ENCODE measurements around the gene SEC16A. TPM values are rescaled to one million over a fixed set of nuclear protein-coding genes. Genes with fewer than 3 reads are reported as not detected.

The SEC16A gene
- total and polyA plus RNA-seq, 8 donors: 14.6 to 105 (median 45.4) TPM

DNA sequence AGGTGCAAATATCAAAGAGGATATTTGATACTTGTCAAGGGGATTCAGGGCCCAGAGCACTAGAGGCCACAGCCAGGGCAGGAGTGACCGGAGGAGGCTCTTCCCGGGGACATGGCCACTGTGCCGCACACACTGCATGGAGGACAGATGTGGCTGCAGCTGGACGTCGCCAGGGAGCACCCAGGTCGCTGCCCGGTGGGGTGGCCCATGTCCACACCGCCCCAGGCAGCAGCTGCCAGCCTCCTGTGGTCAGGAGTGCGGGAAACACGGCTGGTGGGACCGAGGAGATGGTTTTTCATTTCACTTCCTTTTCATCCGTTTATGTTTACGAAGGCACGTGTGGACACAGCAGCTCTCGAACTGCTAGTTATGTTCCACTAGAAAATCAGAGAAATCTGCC lies 15.1 kb downstream of the SEC16A start:
- intact Hi-C loops (cut with DNase I; ENCODE audit: low total_unique reads): no loop called here
- Histone ChIP-seq H3K4me3 (no peak overlapping the region), H3K36me3 (peaks cover 87 to 100% (median 100%) of the 10 kb centered on the region in 4 donors), H3K27ac (no peak overlapping the region), H3K4me1 (peaks cover 18 to 33% (median 22%) of the 10 kb centered on the region in 4 donors), H3K9me3 (no peaks in the 10 kb centered on the region), H3K27me3 (no peaks in the 10 kb centered on the region)
- DNase-seq: no peak
- TF ChIP-seq POLR2A (IDR thresholded peaks at IDR 0.05) (no peak), EP300 (IDR thresholded peaks at IDR 0.05) (no peak), POLR2AphosphoS5 (IDR thresholded peaks at IDR 0.05) (no peak)
- TF ChIP-seq, protein P1, sequence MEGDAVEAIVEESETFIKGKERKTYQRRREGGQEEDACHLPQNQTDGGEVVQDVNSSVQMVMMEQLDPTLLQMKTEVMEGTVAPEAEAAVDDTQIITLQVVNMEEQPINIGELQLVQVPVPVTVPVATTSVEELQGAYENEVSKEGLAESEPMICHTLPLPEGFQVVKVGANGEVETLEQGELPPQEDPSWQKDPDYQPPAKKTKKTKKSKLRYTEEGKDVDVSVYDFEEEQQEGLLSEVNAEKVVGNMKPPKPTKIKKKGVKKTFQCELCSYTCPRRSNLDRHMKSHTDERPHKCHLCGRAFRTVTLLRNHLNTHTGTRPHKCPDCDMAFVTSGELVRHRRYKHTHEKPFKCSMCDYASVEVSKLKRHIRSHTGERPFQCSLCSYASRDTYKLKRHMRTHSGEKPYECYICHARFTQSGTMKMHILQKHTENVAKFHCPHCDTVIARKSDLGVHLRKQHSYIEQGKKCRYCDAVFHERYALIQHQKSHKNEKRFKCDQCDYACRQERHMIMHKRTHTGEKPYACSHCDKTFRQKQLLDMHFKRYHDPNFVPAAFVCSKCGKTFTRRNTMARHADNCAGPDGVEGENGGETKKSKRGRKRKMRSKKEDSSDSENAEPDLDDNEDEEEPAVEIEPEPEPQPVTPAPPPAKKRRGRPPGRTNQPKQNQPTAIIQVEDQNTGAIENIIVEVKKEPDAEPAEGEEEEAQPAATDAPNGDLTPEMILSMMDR (IDR thresholded peaks at IDR 0.05): no peak
- 73 to 84% (median 75%) methylated on average over 12 to 15 of the region's 15 CpGs for WGBS, 5 donors

DNA sequence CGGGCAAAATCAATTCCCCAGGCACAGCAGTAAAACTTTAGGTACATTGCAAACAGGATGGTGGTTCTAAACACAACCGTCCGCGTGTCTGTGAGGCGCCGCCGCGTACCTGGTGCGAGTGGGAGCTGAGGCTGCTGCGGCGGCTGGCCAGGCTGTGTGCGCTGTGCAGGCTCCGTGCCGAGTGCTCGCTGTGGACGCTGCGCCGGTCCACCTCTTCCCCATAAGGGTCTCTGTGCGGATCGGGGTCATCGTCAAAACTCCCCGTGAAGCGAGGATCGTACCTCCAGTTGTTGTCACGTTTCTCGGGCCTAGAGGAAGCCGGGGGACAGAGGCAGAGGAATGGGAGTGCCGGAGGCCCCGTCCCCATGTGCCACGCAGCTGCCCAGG lies 16.7 kb downstream of the SEC16A start:
- Histone ChIP-seq H3K4me3 (no peak overlapping the region), H3K27ac (no peak overlapping the region), H3K4me1 (peaks cover 7 to 19% (median 10%) of the 10 kb centered on the region in 4 donors), H3K36me3 (peaks cover 87 to 100% (median 100%) of the 10 kb centered on the region in 4 donors), H3K27me3 (no peaks in the 10 kb centered on the region), H3K9me3 (no peaks in the 10 kb centered on the region)
- 93 to 96% (median 94%) methylated on average over 26 to 30 of the region's 30 CpGs for WGBS, 5 donors
- TF ChIP-seq POLR2AphosphoS5 (IDR thresholded peaks at IDR 0.05) (no peak), POLR2A (IDR thresholded peaks at IDR 0.05) (no peak), EP300 (IDR thresholded peaks at IDR 0.05) (no peak)
- TF ChIP-seq, protein P1 (IDR thresholded peaks at IDR 0.05): no peak
- DNase-seq: no peak
- intact Hi-C loops (cut with DNase I; ENCODE audit: low total_unique reads): no loop called here

DNA sequence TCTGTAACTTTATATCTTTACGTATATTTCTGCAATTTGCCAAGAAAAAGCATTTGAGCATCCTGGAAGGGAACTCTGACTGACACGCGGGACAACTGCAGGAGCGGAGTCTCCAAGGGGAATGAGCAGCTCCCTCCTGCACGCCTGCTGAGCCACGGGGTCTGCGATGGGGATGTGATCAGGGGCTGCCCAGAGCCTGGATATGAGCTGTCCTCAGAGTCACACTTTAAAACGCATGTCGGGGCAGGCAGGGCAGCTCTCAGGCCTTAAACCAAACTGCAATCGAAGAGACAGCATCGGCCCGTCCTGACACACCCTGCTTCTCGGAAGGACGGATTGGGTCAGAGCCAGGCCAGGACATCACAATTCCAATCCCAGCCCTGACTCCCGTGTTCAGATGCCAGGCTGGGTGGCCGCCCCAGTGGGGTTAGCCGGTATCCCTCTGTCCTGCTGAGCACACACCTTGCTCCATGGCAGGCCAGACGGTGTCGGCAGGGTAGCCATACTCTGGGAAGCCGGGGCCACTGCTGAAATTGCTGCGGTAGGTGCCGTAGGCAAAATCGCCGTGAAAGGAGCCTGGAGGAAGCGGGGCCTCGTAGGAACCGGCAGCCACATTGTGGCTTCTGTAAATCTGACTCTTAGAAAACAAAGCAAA lies 17.2 kb downstream of the SEC16A start:
- H3K4me1 ChIP-seq: peaks cover 3 to 19% (median 5%) of the 10 kb centered on the region in 4 donors
- DNase-seq: no peak
- H3K4me3 ChIP-seq: no peak overlapping the region
- peaks cover 87 to 100% (median 100%) of the 10 kb centered on the region in 4 donors for H3K36me3 ChIP-seq
- no peaks in the 10 kb centered on the region for H3K27me3 ChIP-seq
- no peak overlapping the region for H3K27ac ChIP-seq
- TF ChIP-seq POLR2AphosphoS5 (IDR thresholded peaks at IDR 0.05): no peak
- TF ChIP-seq, protein P1 (IDR thresholded peaks at IDR 0.05): no peak
- no peak for TF ChIP-seq POLR2A (IDR thresholded peaks at IDR 0.05)
- no peak for TF ChIP-seq EP300 (IDR thresholded peaks at IDR 0.05)
- intact Hi-C loops (cut with DNase I; ENCODE audit: low total_unique reads): no loop called here
- WGBS, 5 donors: 91 to 93% (median 93%) methylated on average over 27 of the region's 27 CpGs
- H3K9me3 ChIP-seq: no peaks in the 10 kb centered on the region

DNA sequence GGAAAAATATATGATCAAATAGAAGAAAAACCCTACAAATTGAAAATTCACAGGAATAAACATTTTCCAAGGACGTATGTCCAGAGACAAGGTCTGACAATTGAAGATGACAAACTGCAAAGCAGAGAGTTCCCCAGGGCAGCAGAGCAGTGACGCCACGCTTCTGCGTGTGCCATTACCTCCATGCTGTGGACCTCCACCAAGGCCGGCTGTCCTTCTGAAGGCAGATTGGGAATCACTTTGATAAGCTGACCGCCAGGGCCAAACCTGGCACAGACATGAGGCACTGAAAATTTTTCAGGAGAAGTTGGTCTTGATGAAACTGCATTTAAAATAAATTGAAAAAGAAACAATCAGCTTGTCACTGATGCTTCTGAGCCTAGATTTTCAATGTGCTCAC lies 18.6 kb downstream of the SEC16A start:
- Histone ChIP-seq H3K9me3 (no peaks in the 10 kb centered on the region), H3K4me1 (peaks cover 0 to 16% (median 0%) of the 10 kb centered on the region in 4 donors), H3K27ac (no peak overlapping the region), H3K4me3 (no peak overlapping the region), H3K36me3 (peaks cover 93 to 100% (median 100%) of the 10 kb centered on the region in 4 donors), H3K27me3 (no peaks in the 10 kb centered on the region)
- WGBS, 5 donors: 87 to 94% (median 89%) methylated on average over 6 of the region's 6 CpGs
- no peak for DNase-seq
- intact Hi-C loops (cut with DNase I; ENCODE audit: low total_unique reads): no loop called here
- TF ChIP-seq POLR2A (IDR thresholded peaks at IDR 0.05) (no peak), EP300 (IDR thresholded peaks at IDR 0.05) (no peak), POLR2AphosphoS5 (IDR thresholded peaks at IDR 0.05) (no peak)
- TF ChIP-seq, protein P1 (IDR thresholded peaks at IDR 0.05): no peak

Measured in stomach (tissue), 9 donors.